Panc1 (cell line): ENCODE measurements around the gene MARCHF9. TPM values are rescaled to one million over a fixed set of nuclear protein-coding genes. Genes with fewer than 3 reads are reported as not detected.
A peak's percentile ranks its signal among the peaks of the same experiment; 100 is the strongest.

Experiments used
- ATAC-seq: fragments of 200-7000 bp; cut with Tn5 transposase; 2 replicates; pipeline ENCODE4 v1.9.1; 2020; ENCODE audit warnings: mild to moderate bottlenecking, moderate library complexity
- BruUV-seq: library from RNA; stranded (reverse); fragments of 400-500 nt; replicated peaks from 2 replicates; lab custom pipeline; 2021; lab: Mats Ljungman, UMichigan
- CTCF ChIA-PET: fragments of 300-600 bp; sonication (Branson Sonifier 250); formaldehyde crosslinking; loops from one replicate; lab custom pipeline; 2022; ENCODE audit warnings: antibody characterized with exemption; lab: Charles Lee
- POLR2A ChIA-PET: fragments of 300-600 bp; sonication (Branson Sonifier 250); formaldehyde crosslinking; loops from one replicate; lab custom pipeline; 2022; ENCODE audit warnings: antibody characterized with exemption; lab: Charles Lee
- DNase-seq: peaks from one replicate; pipeline ENCODE4 v3.0.0-alpha.2; 2010; ENCODE audit warnings: low read depth, low spot score
- H3K27ac ChIP-seq: 2 replicates; pipeline ENCODE4 v1.5.1; 2011; ENCODE audit warnings: mild to moderate bottlenecking, low read length, inconsistent platforms
- H3K27me3 ChIP-seq: fragments of 200-500 bp; sonication (Bioruptor generic); 2 replicates; pipeline ENCODE4 v1.6.0; 2014; ENCODE audit warnings: low read length, inconsistent platforms; ENCODE audit not compliant: control insufficient read depth, insufficient read depth
- H3K36me3 ChIP-seq: fragments of 200-500 bp; sonication (Bioruptor generic); 2 replicates; pipeline ENCODE4 v1.5.1; 2014; ENCODE audit warnings: inconsistent platforms, mild to moderate bottlenecking, low read length, moderate library complexity; ENCODE audit not compliant: control insufficient read depth, insufficient read depth
- H3K4me1 ChIP-seq: 2 replicates; pipeline ENCODE4 v1.5.1; 2011; ENCODE audit warnings: inconsistent platforms, mild to moderate bottlenecking, low read length, moderate library complexity; ENCODE audit not compliant: control insufficient read depth, insufficient read depth
- H3K4me3 ChIP-seq, 2 experiments: 2 replicates each; pipeline ENCODE4 v1.5.1; 2011 to 2012; ENCODE audit warnings: low read depth in 2 of 2, low read length in 2 of 2, mild to moderate bottlenecking in 2 of 2, inconsistent platforms in 1 of 2, moderate library complexity in 1 of 2
- H3K9me3 ChIP-seq: fragments of 200-500 bp; sonication (Bioruptor generic); 2 replicates; pipeline ENCODE4 v1.5.1; 2014; ENCODE audit warnings: low read depth, mild to moderate bottlenecking, inconsistent platforms, low read length, moderate library complexity; ENCODE audit not compliant: control insufficient read depth, insufficient read depth
- CTCF ChIP-seq: fragments of 450-650 bp; IDR thresholded peaks from 2 replicates; pipeline ENCODE4 v1.5.1; 2017; ENCODE audit warnings: mild to moderate bottlenecking
- POLR2AphosphoS5 ChIP-seq: IDR thresholded peaks from 2 replicates; pipeline ENCODE4 v1.6.1; 2012; ENCODE audit warnings: mild to moderate bottlenecking, low read depth, low read length, moderate library complexity
- REST ChIP-seq, 2 experiments: IDR thresholded peaks; 2 replicates each; pipeline ENCODE4 v1.6.1; 2011 to 2012; ENCODE audit warnings: low read depth in 2 of 2, control low read depth in 1 of 2, low read length in 1 of 2, mild to moderate bottlenecking in 1 of 2, moderate library complexity in 1 of 2; ENCODE audit not compliant: insufficient read depth in 1 of 2
- SIN3A ChIP-seq: IDR thresholded peaks from 2 replicates; pipeline ENCODE4 v1.6.1; 2012; ENCODE audit warnings: low read depth, mild to moderate bottlenecking, low read length, moderate library complexity, borderline replicate concordance; ENCODE audit not compliant: insufficient read depth
- TCF7L2 ChIP-seq: IDR thresholded peaks from 2 replicates; pipeline ENCODE4 v1.6.1; 2011; ENCODE audit warnings: mild to moderate bottlenecking, low read depth, low read length, inconsistent platforms
- in situ Hi-C: cut with HindIII; loops from 2 replicates; pipeline ENCODE4 v1.10.0; 2016; ENCODE audit warnings: low sequenced_read_pairs, low pct_unique_long_range_greater_than_20kb
- intact Hi-C: fragments of 100-400 bp; cut with micrococcal nuclease; formaldehyde crosslinking; loops from one replicate; pipeline ENCODE4 v1.10.0; 2022; ENCODE audit not compliant: unreplicated experiment
- total RNA-seq: library from RNA; stranded (reverse); gene quantifications from one replicate; pipeline ENCODE4 v1.2.1, GENCODE V29; 2021; ENCODE audit not compliant: unreplicated experiment

Gene MARCHF9
- total RNA-seq, 1 experiment from 2014 or later = 2.3 TPM

- intact Hi-C loops = no loop called here
- BruUV-seq = no TSS peak
- in situ Hi-C loops = no loop called here
- Histone ChIP-seq H3K9me3 (no peaks in the 10 kb centered on the region), H3K36me3 (peaks cover 2% of the 10 kb centered on the region; the same call in 1 of the 2 replicates), H3K4me1 (peaks cover 19% of the 10 kb centered on the region), H3K27ac (no peak overlapping the region), H3K4me3 (no peak overlapping the region), H3K27me3 (0 out of 2 replicates have a peak, but pooled peaks cover 1% of the 10 kb centered on the region)
- CTCF ChIA-PET = no interaction called here
- no peak for TF ChIP-seq SIN3A
- TF ChIP-seq CTCF = no peak
- no peak for TF ChIP-seq POLR2AphosphoS5
- TF ChIP-seq REST (IDR thresholded peaks at IDR 0.05; ENCODE audit: insufficient read depth in 1 of 2, low read depth in 2 of 2, low read length in 1 of 2) = no peak
- no peak for TF ChIP-seq TCF7L2
- no peak for DNase-seq
- ATAC-seq = no peak
- POLR2A ChIA-PET = no interaction called here
Measured at GRCh38 chr12:57769594-57769993, 14.7 kb downstream of the MARCHF9 start.

GRCh38 chr12:57770734-57771133 is 15.8 kb downstream of the MARCHF9 start:
- peaks cover 2% of the 10 kb centered on the region; the same call in 1 of the 2 replicates for H3K36me3 ChIP-seq
- H3K4me1 ChIP-seq = peaks cover 16% of the 10 kb centered on the region
- ChIA-PET POLR2A (interaction anchor here (0.7 kb wide), 1 partner anchor 15 kb away, joined by 12 read pairs; no protein-coding TSS in a partner anchor), CTCF (no interaction called here)
- in situ Hi-C loops (no loop called here), intact Hi-C loops (no loop called here)
- peak overlapping the region; percentile 96 for H3K27ac ChIP-seq
- no TSS peak for BruUV-seq
- ATAC-seq (no peak), DNase-seq (no peak)
- H3K27me3 ChIP-seq = no peaks in the 10 kb centered on the region
- H3K4me3 ChIP-seq = peak overlapping the region; percentile 81 to 94; a peak in 3 of 4 replicates
- no peak for TF ChIP-seq SIN3A
- TF ChIP-seq POLR2AphosphoS5 = no peak
- TF ChIP-seq CTCF = no peak
- no peak for TF ChIP-seq TCF7L2
- TF ChIP-seq REST (IDR thresholded peaks at IDR 0.05; ENCODE audit: insufficient read depth in 1 of 2, low read depth in 2 of 2, low read length in 1 of 2) = no peak
- H3K9me3 ChIP-seq = no peaks in the 10 kb centered on the region
